ENCODE results near the gene CENPS. TPM values are rescaled to one million over a fixed set of nuclear protein-coding genes. Genes with fewer than 3 reads are reported as not detected.

CENPS gene
- total and polyA plus RNA-seq, 9 of the 15 experiments (the other 6 are each of a cell fraction or from before 2014, with no cell fraction given) = 10.2 to 36.0 (median 26.0) TPM

DNA sequence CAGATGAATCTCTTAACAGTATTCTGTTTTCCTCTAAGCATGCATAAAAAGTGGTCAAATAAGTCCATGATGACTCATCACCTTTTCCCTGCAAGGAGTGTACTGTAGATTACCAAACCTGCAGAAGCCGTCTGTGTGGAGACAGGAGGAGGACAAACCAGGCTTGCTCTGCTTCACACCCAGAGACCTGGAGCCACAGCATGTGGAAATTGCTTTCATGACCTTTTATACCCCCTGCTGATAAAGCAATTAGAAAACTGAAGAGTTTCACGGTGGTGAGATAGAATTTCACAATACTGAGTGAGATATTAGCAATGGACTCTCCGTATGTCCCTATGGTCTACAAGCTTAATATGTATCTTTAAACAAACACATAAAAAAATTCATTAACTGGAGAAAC, 29.0 kb downstream of the CENPS start (continued):
- TF ChIP-seq, protein P1, sequence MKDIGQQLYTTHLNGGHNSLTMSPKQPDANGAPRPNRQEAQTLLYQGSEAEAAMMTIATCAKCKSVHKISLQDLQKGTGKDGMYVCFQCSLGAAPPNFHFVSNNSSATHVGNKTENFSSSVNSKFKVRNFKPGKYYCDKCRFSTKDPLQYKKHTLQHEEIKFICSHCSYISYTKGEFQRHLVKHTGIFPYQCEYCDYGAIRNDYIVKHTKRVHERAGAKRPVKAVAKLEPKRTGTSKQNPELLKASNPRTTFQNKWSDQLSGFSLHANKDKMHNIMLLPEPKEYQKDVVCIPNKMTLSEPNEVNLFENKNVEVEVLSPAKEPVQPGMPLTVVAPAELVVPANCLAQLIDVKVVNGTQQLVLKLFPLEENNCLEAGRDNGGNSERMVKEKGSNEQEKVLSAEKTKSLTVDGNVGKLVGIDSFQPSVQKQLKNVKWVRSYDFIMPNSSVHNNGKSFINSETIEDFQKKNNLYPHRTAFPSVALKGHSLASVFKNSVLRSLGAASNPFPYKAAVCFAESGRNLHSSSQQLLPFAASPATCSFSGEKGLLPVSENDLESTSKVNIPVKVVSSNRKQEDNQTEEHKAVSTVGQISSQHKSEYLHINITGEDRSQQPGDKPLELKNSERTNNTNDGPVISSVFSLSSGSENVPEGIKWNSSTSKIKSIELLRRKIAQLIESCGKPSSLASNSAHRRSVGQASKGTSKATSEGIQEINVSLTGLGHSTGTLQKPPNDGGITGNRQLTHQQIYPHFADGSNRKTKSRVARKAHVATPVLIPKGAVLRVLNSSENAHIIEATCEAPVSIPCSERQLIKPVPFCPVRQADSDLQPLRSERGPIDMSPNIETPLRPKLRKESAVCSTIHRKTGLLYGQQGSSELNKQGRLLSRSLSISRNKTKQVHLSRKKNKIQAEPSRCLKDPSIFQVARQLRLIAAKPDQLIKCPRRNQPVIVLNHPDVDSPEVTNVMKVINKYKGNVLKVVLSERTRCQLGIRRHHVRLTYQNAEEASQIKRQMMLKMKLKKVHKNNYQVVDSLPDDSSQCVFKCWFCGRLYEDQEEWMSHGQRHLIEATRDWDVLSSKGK (CRISPR knock-in tag; IDR thresholded peaks at IDR 0.05) = no peak
- TF ChIP-seq, protein P2, sequence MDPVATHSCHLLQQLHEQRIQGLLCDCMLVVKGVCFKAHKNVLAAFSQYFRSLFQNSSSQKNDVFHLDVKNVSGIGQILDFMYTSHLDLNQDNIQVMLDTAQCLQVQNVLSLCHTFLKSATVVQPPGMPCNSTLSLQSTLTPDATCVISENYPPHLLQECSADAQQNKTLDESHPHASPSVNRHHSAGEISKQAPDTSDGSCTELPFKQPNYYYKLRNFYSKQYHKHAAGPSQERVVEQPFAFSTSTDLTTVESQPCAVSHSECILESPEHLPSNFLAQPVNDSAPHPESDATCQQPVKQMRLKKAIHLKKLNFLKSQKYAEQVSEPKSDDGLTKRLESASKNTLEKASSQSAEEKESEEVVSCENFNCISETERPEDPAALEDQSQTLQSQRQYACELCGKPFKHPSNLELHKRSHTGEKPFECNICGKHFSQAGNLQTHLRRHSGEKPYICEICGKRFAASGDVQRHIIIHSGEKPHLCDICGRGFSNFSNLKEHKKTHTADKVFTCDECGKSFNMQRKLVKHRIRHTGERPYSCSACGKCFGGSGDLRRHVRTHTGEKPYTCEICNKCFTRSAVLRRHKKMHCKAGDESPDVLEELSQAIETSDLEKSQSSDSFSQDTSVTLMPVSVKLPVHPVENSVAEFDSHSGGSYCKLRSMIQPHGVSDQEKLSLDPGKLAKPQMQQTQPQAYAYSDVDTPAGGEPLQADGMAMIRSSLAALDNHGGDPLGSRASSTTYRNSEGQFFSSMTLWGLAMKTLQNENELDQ (CRISPR knock-in tag; IDR thresholded peaks at IDR 0.05; ENCODE audit: borderline replicate concordance) = no peak
- TF ChIP-seq SRSF9 (IDR thresholded peaks at IDR 0.05; ENCODE audit: borderline replicate concordance, low read depth, low read length) = no peak
- TF ChIP-seq, protein P3, sequence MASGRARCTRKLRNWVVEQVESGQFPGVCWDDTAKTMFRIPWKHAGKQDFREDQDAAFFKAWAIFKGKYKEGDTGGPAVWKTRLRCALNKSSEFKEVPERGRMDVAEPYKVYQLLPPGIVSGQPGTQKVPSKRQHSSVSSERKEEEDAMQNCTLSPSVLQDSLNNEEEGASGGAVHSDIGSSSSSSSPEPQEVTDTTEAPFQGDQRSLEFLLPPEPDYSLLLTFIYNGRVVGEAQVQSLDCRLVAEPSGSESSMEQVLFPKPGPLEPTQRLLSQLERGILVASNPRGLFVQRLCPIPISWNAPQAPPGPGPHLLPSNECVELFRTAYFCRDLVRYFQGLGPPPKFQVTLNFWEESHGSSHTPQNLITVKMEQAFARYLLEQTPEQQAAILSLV (tag; IDR thresholded peaks at IDR 0.05) = no peak
- no peak for TF ChIP-seq CBX8 (IDR thresholded peaks at IDR 0.05; ENCODE audit: borderline replicate concordance, extremely low read depth, low read depth, low read length, poor library complexity, severe bottlenecking)
- TF ChIP-seq, protein P4, sequence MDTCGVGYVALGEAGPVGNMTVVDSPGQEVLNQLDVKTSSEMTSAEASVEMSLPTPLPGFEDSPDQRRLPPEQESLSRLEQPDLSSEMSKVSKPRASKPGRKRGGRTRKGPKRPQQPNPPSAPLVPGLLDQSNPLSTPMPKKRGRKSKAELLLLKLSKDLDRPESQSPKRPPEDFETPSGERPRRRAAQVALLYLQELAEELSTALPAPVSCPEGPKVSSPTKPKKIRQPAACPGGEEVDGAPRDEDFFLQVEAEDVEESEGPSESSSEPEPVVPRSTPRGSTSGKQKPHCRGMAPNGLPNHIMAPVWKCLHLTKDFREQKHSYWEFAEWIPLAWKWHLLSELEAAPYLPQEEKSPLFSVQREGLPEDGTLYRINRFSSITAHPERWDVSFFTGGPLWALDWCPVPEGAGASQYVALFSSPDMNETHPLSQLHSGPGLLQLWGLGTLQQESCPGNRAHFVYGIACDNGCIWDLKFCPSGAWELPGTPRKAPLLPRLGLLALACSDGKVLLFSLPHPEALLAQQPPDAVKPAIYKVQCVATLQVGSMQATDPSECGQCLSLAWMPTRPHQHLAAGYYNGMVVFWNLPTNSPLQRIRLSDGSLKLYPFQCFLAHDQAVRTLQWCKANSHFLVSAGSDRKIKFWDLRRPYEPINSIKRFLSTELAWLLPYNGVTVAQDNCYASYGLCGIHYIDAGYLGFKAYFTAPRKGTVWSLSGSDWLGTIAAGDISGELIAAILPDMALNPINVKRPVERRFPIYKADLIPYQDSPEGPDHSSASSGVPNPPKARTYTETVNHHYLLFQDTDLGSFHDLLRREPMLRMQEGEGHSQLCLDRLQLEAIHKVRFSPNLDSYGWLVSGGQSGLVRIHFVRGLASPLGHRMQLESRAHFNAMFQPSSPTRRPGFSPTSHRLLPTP (IDR thresholded peaks at IDR 0.05; ENCODE audit: borderline replicate concordance, extremely low read depth, insufficient read length) = no peak
- TF ChIP-seq, protein P5, sequence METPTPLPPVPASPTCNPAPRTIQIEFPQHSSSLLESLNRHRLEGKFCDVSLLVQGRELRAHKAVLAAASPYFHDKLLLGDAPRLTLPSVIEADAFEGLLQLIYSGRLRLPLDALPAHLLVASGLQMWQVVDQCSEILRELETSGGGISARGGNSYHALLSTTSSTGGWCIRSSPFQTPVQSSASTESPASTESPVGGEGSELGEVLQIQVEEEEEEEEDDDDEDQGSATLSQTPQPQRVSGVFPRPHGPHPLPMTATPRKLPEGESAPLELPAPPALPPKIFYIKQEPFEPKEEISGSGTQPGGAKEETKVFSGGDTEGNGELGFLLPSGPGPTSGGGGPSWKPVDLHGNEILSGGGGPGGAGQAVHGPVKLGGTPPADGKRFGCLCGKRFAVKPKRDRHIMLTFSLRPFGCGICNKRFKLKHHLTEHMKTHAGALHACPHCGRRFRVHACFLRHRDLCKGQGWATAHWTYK (CRISPR knock-in tag; IDR thresholded peaks at IDR 0.05) = no peak
- TF ChIP-seq, protein P6, sequence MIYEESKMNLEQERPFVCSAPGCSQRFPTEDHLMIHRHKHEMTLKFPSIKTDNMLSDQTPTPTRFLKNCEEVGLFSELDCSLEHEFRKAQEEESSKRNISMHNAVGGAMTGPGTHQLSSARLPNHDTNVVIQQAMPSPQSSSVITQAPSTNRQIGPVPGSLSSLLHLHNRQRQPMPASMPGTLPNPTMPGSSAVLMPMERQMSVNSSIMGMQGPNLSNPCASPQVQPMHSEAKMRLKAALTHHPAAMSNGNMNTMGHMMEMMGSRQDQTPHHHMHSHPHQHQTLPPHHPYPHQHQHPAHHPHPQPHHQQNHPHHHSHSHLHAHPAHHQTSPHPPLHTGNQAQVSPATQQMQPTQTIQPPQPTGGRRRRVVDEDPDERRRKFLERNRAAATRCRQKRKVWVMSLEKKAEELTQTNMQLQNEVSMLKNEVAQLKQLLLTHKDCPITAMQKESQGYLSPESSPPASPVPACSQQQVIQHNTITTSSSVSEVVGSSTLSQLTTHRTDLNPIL (CRISPR knock-in tag; IDR thresholded peaks at IDR 0.05) = no peak
- TF ChIP-seq TAF9B (IDR thresholded peaks at IDR 0.05; ENCODE audit: partially characterized antibody) = no peak
- TF ChIP-seq NFYB (IDR thresholded peaks at IDR 0.05; ENCODE audit: extremely low read depth, insufficient read length) = no peak
- TF ChIP-seq ZNF174 (CRISPR knock-in tag; IDR thresholded peaks at IDR 0.05) = no peak

Data from K562 (cell line).